Activated CD4-positive, alpha-beta T cell treated with anti-CD3 and anti-CD28 coated beads, Interleukin-2, Interleukin-6, amounts not matched to agents 100 ng/mL and 50 ng/mL, durations not matched to agents 16 hours and 8 hours (primary cell): ENCODE measurements around the gene DDR1.
A peak's percentile ranks its signal among the peaks of the same experiment; 100 is the strongest.
"Not testable (repeated sequence)": the region's sequence is repeated elsewhere in the genome, so short reads cannot be mapped to it uniquely, and the experiment has no call there.

Experiments
- DNase-seq: peaks from one replicate; pipeline ENCODE4 v3.0.0-alpha.2; 2020

Gene DDR1

DNA sequence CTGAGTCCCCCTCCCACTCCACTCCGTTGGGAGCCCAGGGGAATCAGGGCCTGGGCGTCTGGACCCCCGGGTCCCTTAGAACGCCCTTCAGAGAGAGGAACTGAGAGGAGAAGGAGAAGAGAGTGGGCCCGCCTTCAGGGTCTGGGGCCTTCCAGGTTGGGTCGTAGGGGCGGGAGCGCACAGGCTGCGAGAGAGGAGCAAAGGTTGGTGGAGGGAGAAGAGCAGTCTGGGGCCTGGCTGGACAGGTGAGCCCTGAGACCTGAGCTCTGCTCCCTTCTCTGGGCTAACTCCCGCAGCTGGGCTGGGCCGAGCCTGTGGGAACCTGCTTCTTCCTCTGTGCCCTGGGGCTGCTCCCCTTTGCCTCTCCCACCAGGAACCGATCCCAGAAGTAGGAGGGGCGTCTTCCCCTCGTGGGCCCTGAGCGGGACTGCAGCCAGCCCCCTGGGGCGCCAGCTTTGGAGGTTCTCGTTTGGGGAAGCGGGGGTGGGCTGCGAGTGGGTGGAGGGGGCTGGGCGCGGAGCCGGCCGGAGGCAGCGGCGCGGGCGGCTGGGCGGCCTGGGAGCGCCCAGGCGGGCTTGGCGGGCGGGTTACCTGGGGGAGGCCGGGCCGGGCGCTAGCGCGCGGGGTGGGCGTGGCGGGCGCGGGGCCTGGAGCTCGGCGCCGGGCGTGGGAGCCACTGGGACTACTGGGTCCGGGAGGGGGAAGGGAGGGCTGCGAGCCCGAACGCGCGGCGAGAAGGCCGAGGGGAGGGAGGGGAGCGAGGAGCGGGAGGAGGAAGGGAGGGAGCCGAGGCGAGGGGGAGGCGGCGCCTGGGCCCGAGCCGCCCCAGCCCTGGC, at the start of gene DDR1:
DDR1 (plus strand) TSS at position 835 of the 836 bp plus-strand sequence. CDS start 4,211 bp downstream, outside the sequence.
- DNase-seq = peak; percentile 37

DNA sequence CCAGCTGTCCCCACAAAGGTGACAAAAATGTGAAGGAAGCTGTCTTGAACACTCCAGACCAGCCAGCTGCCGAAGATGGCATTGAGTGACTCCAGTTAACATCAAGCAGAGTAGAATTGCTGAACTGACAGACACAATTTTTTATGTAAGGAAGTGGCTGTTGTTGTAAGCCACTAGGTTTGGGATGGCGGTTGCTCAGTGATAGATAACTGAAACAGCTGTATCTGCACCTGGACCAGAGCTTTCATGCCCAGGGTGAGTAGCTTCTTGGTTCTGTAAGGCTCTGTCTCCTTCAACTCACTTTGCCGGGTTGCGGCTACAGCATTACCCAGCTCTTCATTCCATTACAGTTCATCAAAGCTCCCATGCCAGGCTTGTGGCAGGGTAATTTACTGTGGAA, 49.7 kb upstream of the DDR1 start:
- no peak for DNase-seq

DNA sequence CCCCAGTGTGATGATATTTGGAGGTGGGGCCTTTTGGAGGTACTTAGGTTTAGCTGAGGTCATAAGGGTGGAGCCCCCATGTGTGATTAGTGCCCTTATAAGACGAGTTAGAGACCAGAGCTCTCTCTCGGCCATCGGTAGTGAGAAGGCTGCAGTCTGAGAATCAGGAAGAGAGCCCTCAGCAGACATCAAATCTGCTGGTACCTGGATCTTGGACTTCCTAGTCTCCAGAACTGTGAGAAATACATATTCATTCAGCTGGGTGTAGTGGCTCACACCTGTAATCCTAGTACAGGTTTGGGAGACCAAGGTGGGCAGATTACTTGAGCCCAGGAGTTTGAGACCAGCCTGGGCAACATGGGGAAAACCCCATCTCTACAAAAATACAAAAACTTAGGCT, 48.7 kb upstream of the DDR1 start:
- DNase-seq = no peak

DNA sequence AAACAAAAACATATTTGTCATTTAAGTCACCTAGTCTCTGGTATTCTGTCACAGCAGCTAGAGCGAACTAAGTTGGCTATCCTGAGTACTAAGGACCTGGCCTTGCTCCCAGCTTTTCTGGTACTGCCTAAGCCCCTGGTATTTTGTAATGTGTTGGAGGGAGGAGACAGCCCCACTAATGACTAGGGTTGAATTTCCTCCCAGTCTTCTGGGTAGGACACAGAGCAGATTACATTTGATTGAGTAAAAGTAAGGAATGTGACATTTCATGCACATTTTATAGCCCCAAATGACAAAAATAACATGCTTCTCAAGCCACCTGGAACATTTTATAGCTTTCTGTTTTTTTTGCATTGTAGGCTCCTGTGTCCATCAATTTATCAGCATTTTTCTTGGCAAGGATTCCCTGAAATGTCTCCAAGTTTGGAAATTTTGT, 47.9 kb upstream of the DDR1 start:
- no peak for DNase-seq

DNA sequence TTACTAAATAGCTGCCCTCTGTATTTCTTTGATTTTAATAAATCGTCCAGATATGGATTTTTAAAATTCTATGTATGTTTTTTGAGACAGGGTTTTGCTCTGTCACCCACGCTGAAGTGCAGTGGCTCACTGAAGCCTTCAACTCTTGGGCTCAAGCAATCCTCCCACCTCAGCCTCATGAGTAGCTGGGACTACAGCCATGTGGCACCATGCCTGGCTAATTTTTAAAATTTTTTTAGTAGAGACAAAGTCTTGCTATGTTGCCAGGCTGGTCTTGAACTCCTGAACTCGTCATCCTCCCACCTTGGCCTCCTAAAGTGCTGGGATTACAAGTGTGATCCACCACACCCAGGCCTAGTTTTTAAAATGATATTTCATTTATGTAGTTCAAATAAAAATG, 47.4 kb upstream of the DDR1 start:
- DNase-seq = no peak

DNA sequence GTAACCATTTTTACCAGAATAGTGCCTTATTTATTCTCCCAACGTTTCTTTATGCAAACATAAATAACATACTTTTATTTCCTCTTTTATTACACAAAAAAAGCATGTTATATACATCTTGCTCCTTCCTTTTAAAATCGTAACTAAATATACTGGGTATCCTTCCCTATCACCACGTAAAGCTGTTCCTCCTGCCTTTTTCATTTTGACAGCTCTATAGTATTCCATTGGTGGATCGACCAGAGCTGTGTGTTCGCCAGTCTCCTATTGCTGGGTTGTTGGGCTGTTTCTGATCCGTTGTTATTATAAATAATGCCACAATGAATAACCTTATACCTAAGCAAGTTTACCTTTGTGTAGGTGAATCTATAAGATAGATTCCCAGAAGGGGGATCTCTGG, 46.9 kb upstream of the DDR1 start:
- no peak for DNase-seq

DNA sequence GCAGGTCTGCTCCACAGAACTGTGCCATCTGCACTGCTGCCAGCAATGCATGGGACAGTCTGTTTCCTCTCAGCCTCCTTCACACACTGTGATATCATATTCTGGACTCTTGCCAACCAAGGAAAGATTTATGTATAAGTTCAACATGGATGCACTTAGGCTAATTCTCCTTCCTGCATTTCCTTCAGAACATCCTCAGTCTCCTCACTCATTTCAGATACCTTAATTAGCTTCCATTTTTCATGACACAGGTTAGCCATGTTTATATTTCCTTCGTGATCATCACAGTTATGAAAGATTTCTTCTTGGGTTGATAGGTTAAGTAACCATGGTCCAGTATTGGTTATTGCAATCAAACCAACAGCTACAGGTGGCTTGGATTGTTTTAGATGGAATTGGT, 46.4 kb upstream of the DDR1 start:
- DNase-seq = no peak

DNA sequence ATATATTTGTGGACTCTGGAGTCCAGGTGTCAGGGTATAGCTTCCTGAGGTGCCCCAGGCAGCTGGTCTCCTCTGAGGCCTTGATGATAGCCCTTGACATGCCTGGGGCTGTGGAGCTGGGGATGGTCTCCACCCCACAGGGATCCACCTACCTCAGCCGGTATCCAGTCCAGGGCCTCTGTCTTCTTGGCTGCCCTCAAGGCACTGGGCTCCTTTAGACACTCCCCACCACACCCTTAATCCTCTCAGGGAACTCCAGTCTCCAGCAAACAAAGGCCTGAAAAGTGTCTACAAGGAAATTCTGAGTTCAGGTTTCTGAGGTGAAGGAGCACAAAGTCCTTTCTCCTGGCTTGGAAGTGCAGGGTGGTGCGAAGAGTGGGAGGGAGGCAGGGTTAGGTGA, 44.6 kb upstream of the DDR1 start:
- no peak for DNase-seq

DNA sequence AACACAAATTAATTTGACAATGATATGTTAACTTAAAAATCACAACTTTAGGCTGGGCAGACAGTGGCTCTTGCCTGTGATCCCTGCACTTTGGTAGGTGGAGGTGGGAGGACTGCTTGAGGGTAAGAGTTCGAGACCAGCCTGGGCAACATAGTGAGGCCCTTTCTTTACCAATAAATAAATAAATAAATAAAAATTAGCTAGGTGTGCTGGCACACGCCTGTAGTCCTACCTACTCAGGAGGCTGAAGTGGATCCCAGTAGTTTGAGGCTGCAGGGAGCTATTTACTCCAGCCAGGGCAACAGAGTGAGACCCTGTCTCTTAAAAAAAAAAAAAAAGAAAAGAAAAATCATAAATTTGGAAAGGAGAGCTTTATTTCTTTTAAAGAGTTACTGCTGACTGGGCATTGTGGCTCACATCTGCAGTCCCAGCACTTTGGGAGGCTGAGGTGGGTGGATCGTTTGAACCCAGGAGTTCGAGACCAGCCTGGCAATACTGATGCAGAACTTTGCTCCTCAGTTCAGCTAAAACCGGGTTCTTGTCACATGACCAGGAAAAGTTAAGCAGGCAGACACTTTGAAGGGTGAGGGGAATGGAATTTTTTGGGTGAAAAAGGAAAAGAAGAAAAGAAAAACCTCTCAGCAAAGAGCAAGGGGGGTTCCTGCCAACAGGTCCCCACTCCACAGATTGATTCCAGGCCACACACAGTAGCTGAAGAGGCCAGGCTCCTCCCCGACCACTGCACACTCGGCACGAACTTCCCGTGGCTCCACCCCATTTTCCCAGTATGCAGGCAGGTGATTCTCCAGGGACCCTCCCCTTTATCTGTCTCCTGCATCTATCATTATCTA, 44.0 kb upstream of the DDR1 start:
- DNase-seq = no peak

DNA sequence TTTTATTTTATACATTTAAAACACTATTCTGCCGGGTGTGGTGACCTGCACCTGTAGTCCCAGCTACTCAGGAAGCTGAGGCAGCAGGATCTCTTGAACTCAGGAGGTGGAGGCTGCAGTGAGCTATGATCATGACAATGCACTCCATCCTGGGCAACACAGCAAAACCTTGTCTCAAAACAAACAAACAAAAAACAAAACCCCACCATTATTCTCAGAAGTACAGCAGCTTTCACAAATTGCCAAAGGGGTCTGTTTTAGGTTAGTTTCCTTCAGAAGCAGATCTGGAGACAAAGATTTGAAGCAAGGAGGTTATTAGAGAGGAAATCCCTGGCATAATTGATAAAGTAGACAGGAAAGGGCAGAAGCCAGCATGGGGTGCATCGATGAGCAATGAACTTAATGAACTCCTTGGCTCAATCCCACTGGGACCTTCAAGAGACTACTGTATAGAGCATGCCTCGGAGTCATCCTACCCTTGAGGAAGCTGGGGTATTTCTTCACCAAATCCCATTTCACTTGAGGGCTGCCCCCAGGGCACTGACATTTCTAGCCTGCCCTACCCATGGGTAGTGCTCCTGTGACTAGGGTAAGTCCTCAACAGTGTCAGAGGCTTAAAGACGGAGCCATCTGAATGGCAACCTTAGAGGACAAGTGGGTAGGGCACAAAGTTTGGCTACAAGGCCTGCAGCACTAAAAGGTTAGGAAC, 43.2 kb upstream of the DDR1 start:
- DNase-seq = no peak

DNA sequence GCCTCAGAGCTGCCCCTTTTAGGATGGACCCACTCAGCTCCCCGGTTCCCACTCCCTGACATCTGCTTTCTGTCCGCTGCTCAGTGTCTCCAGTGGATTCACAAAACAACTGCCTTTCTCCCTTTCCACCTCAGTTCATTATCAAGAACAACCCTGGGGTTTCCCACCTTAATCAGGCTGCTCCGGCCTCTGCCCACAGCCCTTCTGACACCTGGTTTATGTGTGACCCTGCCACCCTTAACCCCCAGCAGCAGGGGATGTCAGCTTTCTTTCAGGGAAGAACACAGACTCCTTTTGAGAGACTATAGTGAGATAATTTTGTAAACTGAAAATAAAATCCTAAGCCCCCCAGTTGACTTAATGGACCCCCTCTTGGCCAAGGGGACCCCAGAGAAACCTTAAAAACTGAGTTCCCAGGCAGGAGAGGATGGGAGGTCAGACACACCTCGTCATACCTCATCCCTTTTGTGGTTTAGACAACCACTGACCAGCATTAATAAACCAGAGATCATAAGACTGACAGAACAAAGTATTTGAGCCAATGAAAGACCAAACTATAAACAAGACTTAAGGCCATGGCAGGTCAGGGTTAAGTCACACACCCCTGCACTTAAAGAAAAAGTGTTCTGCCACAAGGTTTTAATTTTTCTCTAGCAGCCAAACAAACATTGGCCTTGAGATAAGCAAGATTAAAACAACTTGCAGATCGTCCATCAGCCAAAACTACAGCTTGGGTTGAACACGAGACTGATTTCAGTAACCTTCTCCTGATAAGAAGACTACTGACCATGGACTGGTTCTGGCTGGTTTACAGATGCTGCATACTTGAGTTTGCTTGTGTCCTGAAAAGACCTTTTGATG, 42.4 kb upstream of the DDR1 start:
- DNase-seq = no peak

DNA sequence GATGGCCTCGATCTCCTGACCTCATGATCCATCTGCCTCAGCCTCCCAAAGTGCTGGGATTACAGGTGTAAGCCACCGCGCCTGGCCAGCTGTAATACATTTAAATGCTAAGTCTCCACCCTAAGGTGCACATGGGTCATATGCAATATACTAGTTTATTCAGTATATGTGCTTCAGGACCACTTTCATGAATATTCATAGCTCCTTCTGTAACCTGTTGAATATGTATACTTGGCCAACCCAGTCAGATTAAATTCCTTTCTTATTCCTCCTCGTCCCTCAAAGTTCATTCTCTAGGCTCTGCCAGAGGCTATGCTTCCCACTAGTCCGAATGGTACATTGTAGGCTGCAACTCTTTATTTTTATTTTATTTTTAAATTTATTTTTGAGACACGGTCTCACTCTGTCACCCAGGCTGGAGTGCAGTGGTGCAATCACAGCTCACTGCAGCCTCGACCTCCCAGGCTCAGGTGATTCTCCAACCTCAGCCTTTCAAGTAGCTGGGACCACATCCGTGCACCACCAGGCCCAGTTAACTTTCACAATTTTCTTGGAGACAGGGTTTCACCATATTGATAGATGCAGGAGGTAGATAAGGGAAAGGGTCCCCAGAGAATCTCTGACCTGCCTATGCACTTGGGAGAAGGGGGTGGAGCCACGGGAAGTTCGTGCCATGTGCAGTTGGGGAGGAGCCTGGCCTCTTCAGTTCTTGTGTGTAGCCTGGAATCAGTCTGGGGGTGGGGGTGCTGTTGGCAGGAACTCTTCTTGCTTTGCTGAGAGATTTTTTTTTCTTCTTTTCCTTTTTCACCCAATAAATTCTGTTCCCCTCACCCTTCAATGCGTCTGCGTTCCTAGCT, 41.3 kb upstream of the DDR1 start:
- DNase-seq = no peak

DNA sequence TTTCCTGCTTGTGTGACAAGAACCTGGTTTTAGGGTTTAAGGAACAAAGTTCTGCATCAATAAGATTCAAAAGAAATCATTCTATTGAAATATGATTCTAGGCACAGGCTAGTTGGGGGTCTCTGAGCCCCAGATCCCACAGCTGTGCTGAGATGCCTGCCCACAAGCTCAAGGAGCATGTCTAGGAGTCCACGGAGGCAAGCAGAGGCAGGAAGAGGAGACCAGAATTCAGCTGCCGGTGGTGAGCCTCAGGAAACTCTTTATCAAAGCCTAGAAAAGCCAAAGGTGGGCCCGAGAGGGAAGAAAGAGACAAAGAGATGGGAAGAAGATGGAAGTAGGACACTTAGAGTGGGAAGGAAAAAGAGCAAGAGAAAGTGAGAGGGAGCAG, 40.7 kb upstream of the DDR1 start:
- no peak for DNase-seq

DNA sequence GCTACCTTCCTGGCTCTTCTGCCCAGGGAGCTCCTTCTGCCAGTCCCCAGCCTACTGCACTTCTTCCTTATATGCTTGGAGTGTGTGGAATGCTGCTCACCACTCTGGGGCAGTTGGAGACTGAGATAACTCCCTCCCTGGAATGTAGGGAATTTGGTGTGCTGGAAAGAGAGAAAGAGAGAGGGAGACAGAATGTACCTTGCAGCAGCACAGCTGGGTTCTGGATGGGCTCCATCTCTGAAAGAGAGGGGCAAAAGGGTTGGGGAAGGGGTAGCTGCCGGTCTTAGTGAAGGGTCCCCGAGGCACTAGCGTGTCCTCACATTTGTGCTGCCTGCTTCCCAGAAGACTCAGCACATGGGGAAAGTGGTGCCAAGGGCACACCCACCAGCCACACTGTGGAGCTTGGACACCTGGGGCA, 40.2 kb upstream of the DDR1 start:
- DNase-seq = no peak

DNA sequence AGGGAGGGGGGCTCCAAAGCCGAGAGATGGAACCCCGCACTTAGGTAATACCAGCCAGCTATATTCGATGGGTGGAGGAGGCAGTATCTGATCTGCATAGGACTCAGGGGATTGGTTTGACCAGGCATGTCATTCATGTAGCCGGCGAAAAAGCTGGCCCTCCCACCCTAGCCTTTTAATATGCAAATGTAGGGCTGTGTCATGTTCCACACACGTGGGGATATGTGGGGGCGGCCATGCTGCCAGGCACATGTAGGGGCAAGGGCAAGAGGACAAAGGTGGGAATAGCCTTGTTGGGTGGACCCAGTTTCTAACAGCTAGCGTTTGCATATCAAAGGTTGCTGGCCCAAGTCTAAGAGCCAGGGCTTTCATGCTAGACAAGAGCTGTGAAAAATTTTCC, 39.1 kb upstream of the DDR1 start:
- DNase-seq = no peak

DNA sequence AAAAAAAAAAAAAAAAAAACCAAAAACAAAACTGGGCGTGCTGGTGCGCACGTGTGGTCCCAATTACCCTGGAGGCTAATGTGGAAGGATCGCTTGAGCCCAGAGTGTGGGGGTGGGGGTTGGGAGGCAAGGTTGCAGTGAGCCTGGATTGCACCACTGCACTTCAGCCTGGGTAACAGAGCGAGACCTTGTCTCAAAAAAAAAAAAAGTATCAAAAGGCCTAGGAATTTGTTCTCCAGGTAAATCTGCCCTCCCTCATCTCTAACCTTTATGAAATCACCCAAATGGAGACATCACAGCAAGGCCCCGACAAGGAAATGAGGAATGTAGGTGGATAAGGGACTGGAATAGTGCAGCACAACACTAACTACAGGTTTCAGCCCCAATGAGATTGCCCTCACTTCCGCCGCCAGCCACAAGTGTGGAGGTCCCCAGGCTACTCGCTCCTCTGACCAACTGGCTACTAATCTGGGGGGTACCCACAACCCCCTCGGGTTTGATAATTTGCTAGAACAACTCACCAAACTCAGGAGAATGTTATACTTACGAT, 36.8 kb upstream of the DDR1 start:
- DNase-seq = no peak

DNA sequence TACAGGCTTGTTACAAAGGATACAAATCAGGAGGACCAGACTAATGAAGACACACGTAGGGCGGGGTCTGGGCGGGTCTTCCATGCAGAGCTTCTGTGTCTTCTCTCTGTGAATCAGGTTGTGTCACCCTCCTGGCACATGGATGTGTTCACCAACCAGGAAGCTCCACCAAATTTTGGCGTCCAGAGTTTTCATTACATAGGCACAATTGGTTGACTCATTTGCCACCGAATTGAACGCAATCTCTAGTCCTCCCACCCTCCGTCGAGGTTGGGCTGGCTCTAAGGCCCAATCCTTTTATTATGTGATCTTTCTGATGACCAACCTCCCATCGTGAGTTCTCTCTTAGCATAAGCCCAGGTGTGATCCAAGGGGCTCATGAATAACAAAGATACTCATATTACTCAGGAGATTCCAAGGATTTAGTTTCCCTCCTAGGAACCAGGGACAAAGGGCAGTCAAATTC, 36.3 kb upstream of the DDR1 start:
- DNase-seq = no peak

DNA sequence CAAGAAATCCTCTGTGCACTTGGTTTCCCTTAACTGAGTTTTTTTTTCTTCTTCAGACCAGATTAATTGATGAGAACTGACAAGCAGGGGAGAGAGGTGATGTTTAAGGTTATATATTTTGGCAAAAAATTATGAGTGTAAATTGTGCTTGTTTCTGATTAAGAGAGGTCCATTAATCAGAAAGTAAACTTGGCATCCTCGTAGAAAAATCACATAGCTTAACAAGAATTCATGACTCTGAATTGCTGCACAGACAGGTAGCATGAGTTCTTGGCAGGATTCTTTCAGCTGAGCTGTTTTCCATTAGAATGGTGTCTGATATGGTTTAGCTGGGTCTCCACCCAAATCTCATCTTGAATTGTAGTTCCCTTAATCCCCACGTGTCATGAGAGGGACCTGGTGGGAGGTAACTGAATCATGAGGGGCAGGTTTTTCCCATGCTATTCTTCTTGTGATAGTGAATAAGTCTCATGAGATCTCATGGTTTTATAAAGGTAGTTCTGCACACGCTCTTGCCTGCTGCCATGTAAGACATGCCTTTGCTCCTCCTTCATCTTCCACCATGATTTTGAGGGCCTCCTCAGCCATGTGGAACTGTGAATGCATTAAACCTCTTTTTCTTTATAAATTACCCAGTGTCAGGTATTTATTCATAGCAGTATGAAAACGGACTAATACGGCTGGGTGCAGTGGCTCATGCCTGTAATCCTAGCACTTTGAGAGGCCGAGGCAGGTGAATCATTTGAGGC, 34.2 kb upstream of the DDR1 start:
- no peak for DNase-seq

DNA sequence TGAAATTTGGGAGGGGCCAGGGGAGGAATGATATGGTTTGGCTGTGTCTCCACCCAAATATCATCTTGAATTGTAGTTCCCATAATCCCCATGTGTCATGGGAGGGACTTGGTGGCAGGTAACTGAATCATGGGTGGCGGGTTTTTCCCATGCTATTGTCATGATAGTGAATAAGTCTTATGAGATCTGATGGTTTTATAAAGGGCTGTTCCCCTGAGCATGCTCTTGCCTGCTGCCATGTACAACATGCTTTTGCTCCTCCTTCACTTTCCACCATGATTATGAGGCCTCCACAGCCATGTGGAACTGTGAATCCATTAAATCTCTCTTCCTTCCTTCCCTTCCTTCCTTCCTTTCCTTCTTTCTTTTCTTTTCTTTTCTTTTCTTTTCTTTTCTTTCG, 31.9 kb upstream of the DDR1 start:
- not testable (repeated sequence) for DNase-seq
